CD4-positive, alpha-beta memory T cell (primary cell): Measurements from ENCODE around the gene SOS1. TPM values are rescaled to one million over a fixed set of nuclear protein-coding genes. Genes with fewer than 3 reads are reported as not detected.

Source experiments
- CTCF ChIA-PET: fragments of 350-600 bp; sonication (Branson Sonifier 250); formaldehyde crosslinking; loops from one replicate; lab custom pipeline; 2021; ENCODE audit warnings: inconsistent platforms; ENCODE audit not compliant: partially characterized antibody; lab: Charles Lee
- POLR2A ChIA-PET: fragments of 350-600 bp; sonication (Branson Sonifier 250); formaldehyde crosslinking; loops from one replicate; lab custom pipeline; 2021; ENCODE audit not compliant: partially characterized antibody; lab: Charles Lee
- DNase-seq, 5 donors: peaks; one replicate each; pipeline versions ENCODE4 v3.0.0 to v3.0.0-alpha.2; 2020 to 2022; ENCODE audit warnings: mixed read lengths in 1 of 5
- H3K27ac ChIP-seq: one replicate; pipeline ENCODE4 v1.7.0; 2013; ENCODE audit warnings: low read depth, low read length
- H3K27me3 ChIP-seq: 2 replicates; pipeline ENCODE4 v1.7.0; 2013; ENCODE audit warnings: mild to moderate bottlenecking, low read length, moderate library complexity; ENCODE audit not compliant: insufficient read depth
- H3K36me3 ChIP-seq: 2 replicates; pipeline ENCODE4 v1.7.0; 2013; ENCODE audit warnings: mild to moderate bottlenecking, low read length, moderate library complexity; ENCODE audit not compliant: insufficient read depth
- H3K4me1 ChIP-seq: 2 replicates; pipeline ENCODE4 v1.7.0; 2013; ENCODE audit warnings: mild to moderate bottlenecking, low read length, moderate library complexity; ENCODE audit not compliant: insufficient read depth
- H3K4me3 ChIP-seq, 2 donors: one replicate each; pipeline ENCODE4 v1.7.0; 2013; ENCODE audit warnings: low read length in 2 of 2, mild to moderate bottlenecking in 1 of 2
- H3K9me3 ChIP-seq, 2 donors: one replicate each; pipeline ENCODE4 v1.7.0; 2013; ENCODE audit warnings: low read length in 2 of 2, control low read depth in 1 of 2; ENCODE audit not compliant: control insufficient read depth in 1 of 2
- H3K27ac Mint-ChIP-seq, 7 donors: one replicate each; pipeline ENCODE4 v1.8.0; 2020 to 2021; ENCODE audit warnings: mixed read lengths in 7 of 7, mild to moderate bottlenecking in 6 of 7, inconsistent platforms in 3 of 7, moderate library complexity in 3 of 7
- H3K27me3 Mint-ChIP-seq, 2 donors: one replicate each; pipeline ENCODE4 v1.8.0; 2020 to 2021; ENCODE audit warnings: mixed read lengths in 2 of 2
- H3K36me3 Mint-ChIP-seq, 2 donors: one replicate each; pipeline ENCODE4 v1.8.0; 2020 to 2021; ENCODE audit warnings: mixed read lengths in 2 of 2, inconsistent platforms in 1 of 2, mild to moderate bottlenecking in 1 of 2
- H3K4me1 Mint-ChIP-seq, 4 donors: one replicate each; pipeline ENCODE4 v1.8.0; 2020 to 2021; ENCODE audit warnings: mixed read lengths in 4 of 4, mild to moderate bottlenecking in 1 of 4
- H3K4me3 Mint-ChIP-seq, 8 donors: one replicate each; pipeline ENCODE4 v1.8.0; 2020 to 2021; ENCODE audit warnings: mixed read lengths in 8 of 8, mild to moderate bottlenecking in 7 of 8, moderate library complexity in 6 of 8, inconsistent platforms in 3 of 8
- H3K9me3 Mint-ChIP-seq, 8 donors: one replicate each; pipeline ENCODE4 v1.8.0; 2020 to 2021; ENCODE audit warnings: mixed read lengths in 8 of 8, mild to moderate bottlenecking in 5 of 8, inconsistent platforms in 3 of 8, moderate library complexity in 1 of 8
- intact Hi-C: fragments of 100-400 bp; cut with micrococcal nuclease; formaldehyde crosslinking; loops from one replicate; pipeline ENCODE4 v1.15.1; 2023
- polyA plus RNA-seq, 2 donors: library from polyadenylated mRNA; unstranded; fragments of 300-500 nt; fragmentation: Illumina TruSeq; gene quantifications; one replicate each; pipeline ENCODE4 v1.2.3, GENCODE V29; 2021
- total RNA-seq, 2 experiments: library from RNA; stranded (reverse); gene quantifications; one replicate each; pipeline ENCODE4 v1.2.3, GENCODE V29; 2021

SOS1 gene
- total and polyA plus RNA-seq, 4 experiments from 2014 or later = 5.7 to 103 (median 60.0) TPM

GRCh38 chr2:38971377-38971776 is 149.5 kb downstream of the SOS1 start:
- H3K4me3 ChIP-seq = no peak overlapping the region
- Mint-ChIP-seq H3K4me3 (no peak overlapping the region), H3K27ac (no peak overlapping the region), H3K36me3 (no peaks in the 10 kb centered on the region), H3K4me1 (no peaks in the 10 kb centered on the region), H3K9me3 (no peaks in the 10 kb centered on the region), H3K27me3 (peaks cover 2 to 3% of the 10 kb centered on the region in 2 donors)
- no peaks in the 10 kb centered on the region for H3K9me3 ChIP-seq
- no peaks in the 10 kb centered on the region for H3K4me1 ChIP-seq
- H3K36me3 ChIP-seq = no peaks in the 10 kb centered on the region
- ChIA-PET CTCF (interaction anchor here (1.1 kb wide), 1 partner anchor 258 kb away, joined by 4 read pairs; no protein-coding TSS in a partner anchor), POLR2A (interaction anchor here (1.0 kb wide), 1 partner anchor 20 kb away, joined by 3 read pairs; no protein-coding TSS in a partner anchor)
- no peak overlapping the region for H3K27ac ChIP-seq
- no peak for DNase-seq
- intact Hi-C loops = no loop called here
- H3K27me3 ChIP-seq = no peaks in the 10 kb centered on the region

DNA sequence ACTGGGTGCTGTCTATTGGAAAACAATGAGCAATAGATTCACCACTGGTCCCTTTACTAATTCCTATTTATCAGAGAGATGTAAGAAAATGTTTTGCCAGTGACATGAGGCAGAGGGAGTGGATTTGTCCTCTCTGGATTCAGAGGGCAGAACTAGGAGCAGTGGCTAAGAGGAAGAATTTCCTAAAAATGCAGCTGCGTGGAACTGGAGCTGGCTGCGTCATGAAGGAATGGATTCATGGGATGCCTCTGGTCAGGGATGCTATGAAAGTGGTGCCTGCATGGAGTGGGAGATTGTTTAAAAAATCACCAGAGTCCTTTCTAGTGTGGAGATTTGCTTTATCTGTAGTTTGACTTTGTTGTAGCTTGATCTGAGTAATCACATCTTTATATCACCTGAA is 152.8 kb downstream of the SOS1 start:
- H3K27me3 ChIP-seq = no peaks in the 10 kb centered on the region
- H3K36me3 Mint-ChIP-seq = no peaks in the 10 kb centered on the region
- no peak overlapping the region for H3K27ac Mint-ChIP-seq
- no peaks in the 10 kb centered on the region for H3K36me3 ChIP-seq
- ChIA-PET CTCF (no interaction called here), POLR2A (no interaction called here)
- H3K4me1 ChIP-seq = no peaks in the 10 kb centered on the region
- H3K4me3 ChIP-seq = no peak overlapping the region
- intact Hi-C loops = no loop called here
- no peak overlapping the region for H3K4me3 Mint-ChIP-seq
- H3K9me3 Mint-ChIP-seq = no peaks in the 10 kb centered on the region
- H3K9me3 ChIP-seq = no peaks in the 10 kb centered on the region
- H3K27me3 Mint-ChIP-seq = peaks cover 3 to 6% of the 10 kb centered on the region in 2 donors
- H3K27ac ChIP-seq = no peak overlapping the region
- H3K4me1 Mint-ChIP-seq = no peaks in the 10 kb centered on the region
- no peak for DNase-seq

GRCh38 chr2:38966678-38967077 is 154.2 kb downstream of the SOS1 start:
- Mint-ChIP-seq H3K4me3 (no peak overlapping the region), H3K4me1 (no peaks in the 10 kb centered on the region), H3K27ac (no peak overlapping the region), H3K27me3 (peaks cover 3 to 8% of the 10 kb centered on the region in 2 donors), H3K9me3 (no peaks in the 10 kb centered on the region), H3K36me3 (no peaks in the 10 kb centered on the region)
- intact Hi-C loops = no loop called here
- H3K4me3 ChIP-seq = no peak overlapping the region
- no peaks in the 10 kb centered on the region for H3K36me3 ChIP-seq
- H3K4me1 ChIP-seq = no peaks in the 10 kb centered on the region
- no peak overlapping the region for H3K27ac ChIP-seq
- DNase-seq = no peak
- ChIA-PET CTCF (no interaction called here), POLR2A (no interaction called here)
- no peaks in the 10 kb centered on the region for H3K9me3 ChIP-seq
- H3K27me3 ChIP-seq = no peaks in the 10 kb centered on the region

- Histone ChIP-seq H3K4me1 (no peaks in the 10 kb centered on the region), H3K27me3 (no peaks in the 10 kb centered on the region), H3K27ac (no peak overlapping the region), H3K36me3 (no peaks in the 10 kb centered on the region), H3K9me3 (no peaks in the 10 kb centered on the region), H3K4me3 (no peak overlapping the region)
- intact Hi-C loops = no loop called here
- Mint-ChIP-seq H3K4me3 (no peak overlapping the region), H3K4me1 (peaks cover 0 to 1% (median 0%) of the 10 kb centered on the region in 4 donors), H3K36me3 (no peaks in the 10 kb centered on the region), H3K27ac (no peak overlapping the region), H3K9me3 (no peaks in the 10 kb centered on the region), H3K27me3 (peaks cover 3 to 15% of the 10 kb centered on the region in 2 donors)
- ChIA-PET CTCF (no interaction called here), POLR2A (no interaction called here)
- no peak for DNase-seq
Observed at GRCh38 chr2:38966006-38966405, 154.8 kb downstream of the SOS1 start.

- POLR2A ChIA-PET = interaction anchor here (0.6 to 1.2 kb wide), 2 partner anchors 159 to 272 kb away, joined by 3 read pairs; no protein-coding TSS in a partner anchor
- Mint-ChIP-seq H3K9me3 (peaks cover 0 to 1% (median 0%) of the 10 kb centered on the region in 8 donors), H3K36me3 (no peaks in the 10 kb centered on the region), H3K4me3 (peak overlapping the region; percentile 11 to 70 (median 60)), H3K4me1 (peaks cover 0 to 10% (median under 1%) of the 10 kb centered on the region in 4 donors), H3K27ac (no peak overlapping the region), H3K27me3 (peaks cover 7 to 22% of the 10 kb centered on the region in 2 donors)
- Histone ChIP-seq H3K27ac (no peak overlapping the region), H3K4me3 (peak overlapping the region in 1 of 2 donors; percentile 17), H3K9me3 (no peaks in the 10 kb centered on the region), H3K36me3 (no peaks in the 10 kb centered on the region), H3K27me3 (peaks cover 3% of the 10 kb centered on the region), H3K4me1 (no peaks in the 10 kb centered on the region)
- intact Hi-C loops = no loop called here
- CTCF ChIA-PET = interaction anchor here (1.1 to 2.6 kb wide), 4 partner anchors 10 to 22 kb away, joined by 3 to 14 read pairs (median 3); no protein-coding TSS in a partner anchor
- DNase-seq = no peak
Observed at GRCh38 chr2:38960609-38961320, 160.1 kb downstream of the SOS1 start.

DNA sequence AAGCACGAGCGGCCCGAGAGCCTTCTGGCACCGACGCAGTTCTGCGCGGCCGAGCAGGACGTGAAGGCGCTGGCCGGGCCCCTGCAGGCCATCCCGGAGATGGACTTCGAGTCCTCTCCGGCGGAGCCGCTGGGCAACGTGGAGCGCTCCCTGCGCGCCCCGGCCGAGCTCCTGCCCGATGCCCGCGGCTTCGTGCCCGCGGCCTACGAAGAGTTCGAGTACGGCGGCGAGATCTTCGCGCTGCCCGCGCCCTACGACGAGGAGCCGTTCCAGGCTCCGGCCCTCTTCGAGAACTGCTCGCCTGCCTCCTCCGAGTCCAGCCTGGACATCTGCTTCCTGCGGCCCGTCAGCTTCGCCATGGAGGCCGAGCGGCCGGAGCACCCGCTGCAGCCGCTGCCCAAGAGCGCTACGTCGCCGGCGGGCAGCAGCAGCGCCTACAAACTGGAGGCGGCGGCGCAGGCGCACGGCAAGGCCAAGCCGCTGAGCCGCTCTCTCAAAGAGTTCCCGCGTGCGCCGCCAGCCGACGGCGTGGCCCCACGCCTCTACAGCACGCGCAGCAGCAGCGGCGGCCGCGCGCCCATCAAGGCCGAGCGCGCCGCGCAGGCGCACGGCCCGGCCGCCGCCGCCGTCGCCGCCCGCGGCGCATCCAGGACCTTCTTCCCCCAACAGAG is 160.8 kb downstream of the SOS1 start:
- no peak overlapping the region for H3K27ac Mint-ChIP-seq
- peaks cover 3% of the 10 kb centered on the region for H3K27me3 ChIP-seq
- no peaks in the 10 kb centered on the region for H3K9me3 ChIP-seq
- ChIA-PET POLR2A (interaction anchor here (1.2 kb wide), 1 partner anchor 160 kb away, joined by 3 read pairs; no protein-coding TSS in a partner anchor), CTCF (interaction anchor here (1.1 to 2.6 kb wide), 5 partner anchors 10 to 22 kb away, joined by 3 to 14 read pairs (median 3); no protein-coding TSS in a partner anchor)
- no peak overlapping the region for H3K27ac ChIP-seq
- peak overlapping the region in 1 of 2 donors; percentile 17 for H3K4me3 ChIP-seq
- H3K36me3 Mint-ChIP-seq = no peaks in the 10 kb centered on the region
- peaks cover 7 to 22% of the 10 kb centered on the region in 2 donors for H3K27me3 Mint-ChIP-seq
- no peaks in the 10 kb centered on the region for H3K4me1 ChIP-seq
- peak; percentile 60 to 72 (median 67) for DNase-seq
- intact Hi-C loops = no loop called here
- no peaks in the 10 kb centered on the region for H3K36me3 ChIP-seq
- H3K4me3 Mint-ChIP-seq = peak overlapping the region in 7 of 8 donors; percentile 24 to 68 (median 35)
- H3K9me3 Mint-ChIP-seq = peaks cover 0 to 1% (median 0%) of the 10 kb centered on the region in 8 donors
- H3K4me1 Mint-ChIP-seq = peaks cover 0 to 10% (median under 1%) of the 10 kb centered on the region in 4 donors

- H3K4me1 ChIP-seq = no peaks in the 10 kb centered on the region
- peaks cover 3% of the 10 kb centered on the region for H3K27me3 ChIP-seq
- H3K36me3 Mint-ChIP-seq = no peaks in the 10 kb centered on the region
- H3K4me3 Mint-ChIP-seq = peak overlapping the region; percentile 55 to 83 (median 66)
- H3K4me3 ChIP-seq = no peak overlapping the region
- peaks cover 0 to 10% (median under 1%) of the 10 kb centered on the region in 4 donors for H3K4me1 Mint-ChIP-seq
- peak overlapping the region in 1 of 7 donors; percentile 75 for H3K27ac Mint-ChIP-seq
- POLR2A ChIA-PET = interaction anchor here (1.2 kb wide), 1 partner anchor 161 kb away, joined by 3 read pairs; no protein-coding TSS in a partner anchor
- no peaks in the 10 kb centered on the region for H3K36me3 ChIP-seq
- CTCF ChIA-PET = interaction anchor here (0.6 to 2.6 kb wide), 6 partner anchors 9 to 99 kb away, joined by 3 to 14 read pairs (median 3); no protein-coding TSS in a partner anchor
- intact Hi-C loops = no loop called here
- no peak for DNase-seq
- H3K9me3 Mint-ChIP-seq = peaks cover 0 to 1% (median 0%) of the 10 kb centered on the region in 8 donors
- H3K27ac ChIP-seq = no peak overlapping the region
- H3K9me3 ChIP-seq = no peaks in the 10 kb centered on the region
- peaks cover 10 to 22% of the 10 kb centered on the region in 2 donors for H3K27me3 Mint-ChIP-seq
Observed at GRCh38 chr2:38959466-38959865, 161.4 kb downstream of the SOS1 start.
